ENCODE results near the gene IGSF21.
"Not testable (repeated sequence)": the region's sequence is repeated elsewhere in the genome, so short reads cannot be mapped to it uniquely, and the experiment has no call there.

The IGSF21 gene

DNA sequence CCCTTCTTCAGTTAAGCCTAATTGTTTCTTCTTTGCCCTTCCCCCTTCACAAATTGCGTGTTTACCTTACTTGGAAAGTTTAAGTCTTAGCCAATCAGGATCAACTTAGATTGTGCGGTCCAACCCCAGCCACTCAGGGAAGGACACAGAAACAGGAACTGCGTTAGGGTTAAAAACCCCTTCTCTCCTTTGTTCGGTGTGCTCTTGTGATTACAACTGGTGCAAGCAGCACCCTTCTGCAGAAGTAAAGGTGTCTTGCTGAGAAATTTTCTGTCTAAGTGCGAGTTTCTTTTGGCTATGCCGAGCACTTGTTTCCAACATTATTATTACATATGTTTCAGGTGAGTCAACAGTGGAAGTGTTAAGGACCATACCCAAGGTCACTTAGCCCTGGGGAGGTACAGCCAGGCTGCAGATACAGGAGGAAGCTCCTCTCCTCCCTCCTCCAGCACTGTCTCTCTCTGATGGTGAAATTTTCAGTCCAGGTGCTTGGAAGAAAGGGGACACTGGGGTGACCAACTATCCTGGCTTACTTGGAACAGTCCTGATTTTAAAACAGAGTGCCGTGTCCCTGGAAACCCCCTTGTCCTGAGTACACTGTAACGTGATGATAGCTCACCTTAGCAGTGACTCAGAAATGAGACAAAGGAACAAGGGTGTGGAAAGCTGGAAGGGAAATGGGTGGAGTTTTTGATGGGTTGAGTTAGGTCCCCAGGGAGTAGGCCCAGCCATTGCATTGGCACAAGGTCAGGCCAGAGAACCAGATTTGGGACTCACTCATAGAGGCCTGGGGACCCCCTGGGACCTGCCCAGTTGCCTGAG, 304.4 kb downstream of the IGSF21 start:
- DNase-seq = no peak

DNA sequence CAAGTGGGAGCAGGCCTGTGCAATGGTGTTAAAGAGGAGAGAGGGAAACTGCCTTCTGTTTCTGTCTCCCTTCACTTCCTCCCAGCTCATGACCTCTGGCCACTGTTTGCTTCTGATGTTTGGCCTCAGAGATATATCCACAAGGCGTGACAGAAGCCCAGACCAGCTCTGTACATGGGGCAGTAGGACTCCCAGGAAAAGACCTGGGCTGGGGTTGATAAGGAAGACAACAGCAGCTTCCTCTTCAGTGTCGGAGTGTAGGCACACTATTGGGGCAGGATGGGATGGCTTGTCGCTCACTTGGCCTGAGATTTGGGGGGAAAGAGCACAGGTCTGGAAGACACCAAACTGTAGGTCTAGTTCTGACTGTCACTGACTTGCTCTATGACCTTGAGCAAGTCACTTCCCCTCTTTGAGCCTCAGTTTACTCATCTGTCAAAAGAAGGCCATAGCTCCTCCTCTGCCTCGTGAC, 305.3 kb downstream of the IGSF21 start:
- DNase-seq = no peak

DNA sequence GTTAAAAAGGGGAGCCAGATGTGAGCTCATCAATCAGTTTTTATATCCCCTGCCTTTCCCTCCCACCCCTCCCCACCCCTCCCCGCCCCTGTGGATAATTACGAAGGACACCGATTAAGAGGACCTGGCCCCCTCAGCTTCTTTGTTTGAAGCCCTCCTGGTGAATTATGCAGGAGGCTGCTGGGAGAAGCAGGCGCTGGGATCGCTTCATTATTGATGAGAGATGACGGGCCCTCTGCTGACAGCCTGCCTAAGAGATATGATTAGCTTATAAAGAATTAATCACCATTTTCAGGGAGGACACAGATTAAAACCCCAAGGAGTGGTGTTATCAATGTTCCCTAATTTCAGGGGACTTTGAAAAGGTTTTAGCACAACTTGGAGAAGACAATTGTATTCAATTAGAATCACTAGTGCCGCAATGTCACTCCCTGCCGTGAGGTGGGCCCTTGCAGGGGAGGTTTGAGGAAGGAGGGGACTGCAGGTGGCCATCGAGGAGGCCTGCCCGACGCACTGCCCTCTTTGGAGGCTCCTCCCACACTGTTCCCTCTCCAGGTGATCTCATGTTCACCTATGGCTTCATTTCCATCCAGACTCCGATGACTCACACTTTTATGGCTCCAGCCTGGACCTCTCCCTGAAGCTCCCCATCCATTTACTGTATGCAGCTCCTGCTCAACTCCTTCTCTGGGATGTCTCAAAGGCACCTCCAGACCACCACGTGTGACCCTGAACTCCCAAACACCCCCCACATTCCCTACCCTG, 306.1 kb downstream of the IGSF21 start:
- DNase-seq = no peak

DNA sequence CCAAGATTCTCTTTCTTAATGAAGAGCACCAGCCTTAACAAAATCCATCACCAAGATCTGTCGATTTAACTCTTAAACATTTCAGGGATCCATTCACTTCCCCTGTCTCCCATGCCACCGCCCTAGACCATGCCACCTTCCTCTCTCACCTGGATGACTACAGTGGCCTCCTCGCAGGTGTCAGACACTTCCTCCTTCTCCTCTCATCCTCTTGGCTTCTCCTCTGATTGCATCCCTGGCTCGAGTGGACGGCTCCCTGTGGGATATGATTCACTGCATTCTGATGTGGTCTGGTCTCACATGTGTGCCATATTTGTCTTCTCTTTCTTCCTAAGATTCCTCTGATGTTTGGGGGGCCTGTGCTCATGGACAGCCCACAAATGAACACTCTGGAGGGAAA, 306.7 kb downstream of the IGSF21 start:
- DNase-seq = no peak

DNA sequence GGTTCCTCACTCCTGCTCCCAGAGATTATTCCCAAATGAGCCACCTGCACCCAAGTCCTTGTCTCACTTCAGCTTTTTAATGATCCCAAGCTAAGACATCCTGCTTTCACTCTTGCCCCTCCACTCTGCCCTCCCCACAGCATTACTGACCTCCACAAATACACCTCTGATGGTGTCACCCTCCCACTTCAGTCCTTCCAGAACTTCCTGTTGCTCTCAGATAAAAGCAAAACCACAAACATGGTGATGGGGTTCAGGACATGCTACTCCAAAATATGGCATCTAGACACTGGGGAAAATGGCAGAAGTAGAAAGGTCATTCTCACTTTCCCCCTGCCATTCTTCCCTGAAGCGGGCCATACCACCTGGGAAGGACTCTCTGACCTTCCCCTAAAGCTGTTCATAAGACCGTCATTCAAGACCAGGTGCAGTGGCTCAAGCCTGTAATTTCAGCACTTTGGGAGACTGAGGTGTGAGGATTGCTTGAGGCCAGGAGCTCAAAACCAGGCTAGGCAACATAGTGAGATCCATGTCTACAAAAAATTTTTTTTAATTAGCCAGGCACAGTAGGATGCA, 307.4 kb downstream of the IGSF21 start:
- DNase-seq = no peak

DNA sequence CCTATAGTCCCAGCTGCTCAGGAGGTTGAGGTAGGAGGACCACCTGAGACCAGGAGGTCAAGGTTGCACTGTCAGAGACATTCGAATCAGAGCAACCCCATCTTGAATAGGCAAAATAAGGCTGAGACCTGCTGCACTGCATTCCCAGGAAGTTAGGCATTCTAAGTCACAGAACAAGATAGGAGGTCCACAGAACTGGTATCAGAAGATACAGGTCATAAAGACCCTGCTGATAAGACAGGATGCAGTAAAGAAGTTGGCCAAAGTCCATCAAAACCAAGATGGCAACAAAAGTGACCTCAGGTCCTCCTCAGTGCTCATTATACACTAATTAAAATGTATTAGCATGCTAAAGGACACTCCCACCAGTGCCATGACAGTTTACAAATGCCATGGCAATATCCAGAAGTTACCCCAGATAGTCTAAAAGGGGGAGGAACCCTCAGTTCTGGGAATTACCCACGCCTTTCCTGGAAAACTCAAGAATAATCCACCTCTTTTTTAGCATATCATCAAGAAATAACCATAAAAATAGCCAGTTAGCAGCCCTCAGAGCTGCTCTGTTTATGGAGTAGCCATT, 307.9 kb downstream of the IGSF21 start:
- DNase-seq = no peak

DNA sequence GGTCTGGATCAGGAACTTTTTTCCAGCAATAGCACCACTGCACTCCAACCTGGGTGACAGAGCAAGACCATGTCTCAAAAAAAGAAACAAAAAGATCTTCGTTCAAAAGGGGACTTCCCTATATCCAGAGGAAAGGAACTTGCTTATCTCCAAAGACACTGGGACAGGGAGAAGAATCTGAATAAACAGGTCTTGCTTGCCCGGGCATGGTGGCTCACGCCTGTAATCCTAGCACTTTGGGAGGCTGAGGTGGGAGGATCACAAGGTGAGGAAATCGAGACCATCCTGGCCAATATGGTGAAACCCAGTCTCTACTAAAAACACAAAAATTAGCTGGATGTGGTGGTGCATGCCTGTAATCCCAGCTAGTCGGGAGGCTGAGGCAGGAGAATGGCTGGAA, 308.5 kb downstream of the IGSF21 start:
- not testable (repeated sequence) for DNase-seq

DNA sequence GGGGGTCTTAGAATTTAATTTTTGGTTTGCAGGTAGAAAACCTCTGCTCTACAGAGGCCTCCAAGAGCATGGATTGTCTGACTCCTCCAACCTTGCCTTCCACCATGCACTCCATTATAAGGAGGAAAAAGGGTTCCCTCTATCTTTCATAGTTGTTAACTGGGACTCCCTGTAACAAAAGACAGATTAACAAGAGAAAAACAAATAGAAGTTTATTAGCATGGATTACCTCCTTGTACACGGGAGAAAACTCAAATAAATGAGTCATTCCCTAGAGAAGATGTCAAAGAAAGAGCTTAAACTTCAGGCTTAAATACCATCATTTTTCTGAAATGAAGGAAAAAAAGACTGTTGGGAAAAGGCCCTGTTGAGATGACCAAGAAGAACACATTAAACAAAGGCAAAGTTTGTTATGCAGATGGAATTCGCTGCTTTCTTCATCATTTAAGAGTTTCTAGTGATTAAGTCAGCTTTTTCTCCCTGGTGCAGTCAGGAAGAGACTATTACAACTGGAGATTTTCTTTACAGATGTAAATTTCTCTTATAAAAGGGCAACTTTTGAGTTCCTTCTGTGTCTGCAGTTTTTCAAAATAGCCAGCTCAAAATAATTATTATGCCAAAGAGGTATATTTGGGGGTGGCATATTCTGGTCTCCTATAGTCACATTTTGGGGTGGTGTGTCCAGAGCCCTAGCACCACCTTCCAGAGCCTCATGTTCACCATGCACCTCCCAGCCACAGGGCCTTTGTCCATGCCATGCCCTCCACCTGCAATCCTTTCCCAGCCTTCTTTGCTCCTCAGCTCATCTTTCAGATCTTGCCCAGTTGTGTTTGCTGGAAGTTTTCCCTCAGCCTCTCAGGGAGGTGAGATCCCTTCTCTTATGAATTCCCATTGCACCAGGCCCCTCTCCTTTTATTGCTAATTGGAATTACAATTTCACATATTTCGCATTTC, 310.0 kb downstream of the IGSF21 start:
- no peak for DNase-seq

DNA sequence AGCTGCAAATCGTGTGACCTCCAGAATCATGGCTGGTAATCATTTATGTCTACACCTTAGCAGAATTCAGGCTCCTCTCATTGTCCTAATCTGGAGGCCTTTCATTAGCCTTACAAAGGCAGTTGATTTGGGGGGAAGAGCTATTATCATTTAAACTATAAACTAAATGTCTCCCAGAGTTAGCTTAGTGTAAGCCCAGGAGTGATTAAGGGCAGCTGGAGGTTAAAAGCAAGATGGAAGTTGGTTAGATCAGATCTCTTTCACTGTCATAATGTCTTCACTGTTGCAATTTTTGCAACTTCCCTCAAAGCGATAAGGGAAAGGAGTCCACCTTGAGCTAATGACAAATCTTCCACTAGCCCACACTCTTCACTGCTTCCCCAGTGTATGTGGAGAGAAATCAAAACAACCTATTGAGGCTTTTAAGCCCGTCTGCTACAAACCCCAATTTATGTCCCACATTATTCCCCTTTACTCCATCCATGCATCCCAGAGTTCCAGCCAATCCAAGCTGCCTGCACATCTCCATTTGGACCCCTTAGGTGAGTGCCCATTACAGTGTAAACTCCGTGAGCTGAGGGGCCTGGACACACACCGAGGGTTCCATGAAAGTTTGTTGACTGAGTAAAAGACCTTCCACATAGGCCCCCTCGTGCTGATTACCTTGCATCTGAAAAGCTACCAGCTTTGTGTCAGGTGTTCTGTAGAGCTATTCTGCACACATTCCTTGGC, 311.7 kb downstream of the IGSF21 start:
- no peak for DNase-seq

DNA sequence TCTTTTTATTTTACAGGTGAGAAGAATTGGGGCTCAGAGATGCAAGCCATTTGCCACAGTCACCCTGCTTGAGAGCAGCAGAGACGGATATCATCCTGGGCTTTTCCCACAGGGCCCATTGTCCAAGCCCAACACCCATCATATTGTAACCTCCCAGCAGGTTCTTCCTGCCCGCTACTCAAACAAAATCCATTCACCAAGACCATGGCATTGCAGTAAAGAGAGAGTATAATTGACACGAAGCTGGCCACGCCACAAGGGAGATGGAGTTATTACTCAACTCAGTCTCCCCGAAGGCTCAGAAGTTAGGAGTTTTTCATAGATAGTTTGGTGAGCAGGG, 312.2 kb downstream of the IGSF21 start:
- no peak for DNase-seq

DNA sequence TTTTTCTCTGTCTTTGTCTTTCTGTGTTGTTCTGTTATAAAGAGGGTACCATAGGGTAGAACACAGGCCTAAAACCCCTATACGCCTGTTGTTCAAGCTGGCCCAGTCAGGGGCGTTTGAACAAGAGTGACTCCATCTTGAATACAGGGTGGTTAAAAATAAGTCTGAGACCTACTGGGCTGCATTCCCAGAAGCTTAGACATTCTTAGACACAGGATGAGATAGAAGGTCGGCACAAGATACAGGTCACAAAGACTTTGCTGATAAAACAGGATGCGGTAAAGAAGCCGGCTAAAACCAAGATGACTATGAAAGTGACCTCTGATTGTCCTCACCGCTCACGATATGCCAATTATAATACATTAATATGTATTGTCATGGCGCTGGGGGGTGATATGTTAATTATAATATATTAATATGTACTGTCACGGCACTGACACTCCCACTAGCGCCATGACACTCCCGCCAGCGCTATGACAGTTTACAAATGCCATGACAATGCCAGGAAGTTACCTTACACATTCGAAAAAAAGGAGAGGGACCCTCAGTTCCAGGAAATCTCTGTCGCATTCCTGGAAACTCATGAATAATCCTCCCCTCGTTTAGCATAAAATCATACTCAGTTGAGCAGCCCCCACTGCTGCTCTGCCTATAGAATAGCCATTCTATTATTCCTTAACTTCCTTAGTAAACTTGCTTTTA, 314.6 kb downstream of the IGSF21 start:
- no peak for DNase-seq

DNA sequence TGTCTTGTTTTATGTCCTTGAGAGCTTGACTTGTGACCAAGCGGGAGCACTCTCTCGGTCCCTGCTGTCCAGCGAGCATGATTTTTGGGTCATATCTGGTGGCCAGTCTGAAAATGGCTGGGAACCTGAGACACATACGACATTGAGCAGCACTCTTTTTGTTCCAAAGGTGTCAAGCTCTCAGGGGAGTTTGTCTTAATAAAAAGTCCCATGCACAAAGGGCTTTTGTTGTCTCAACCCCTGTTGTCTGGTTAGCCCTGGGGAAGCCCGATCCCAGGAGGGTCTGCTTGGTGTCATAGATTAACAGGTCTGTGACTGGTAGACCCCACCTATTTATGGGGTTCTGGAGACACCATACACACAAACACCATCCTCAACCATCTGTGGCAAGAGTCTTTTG, 315.4 kb downstream of the IGSF21 start:
- no peak for DNase-seq

DNA sequence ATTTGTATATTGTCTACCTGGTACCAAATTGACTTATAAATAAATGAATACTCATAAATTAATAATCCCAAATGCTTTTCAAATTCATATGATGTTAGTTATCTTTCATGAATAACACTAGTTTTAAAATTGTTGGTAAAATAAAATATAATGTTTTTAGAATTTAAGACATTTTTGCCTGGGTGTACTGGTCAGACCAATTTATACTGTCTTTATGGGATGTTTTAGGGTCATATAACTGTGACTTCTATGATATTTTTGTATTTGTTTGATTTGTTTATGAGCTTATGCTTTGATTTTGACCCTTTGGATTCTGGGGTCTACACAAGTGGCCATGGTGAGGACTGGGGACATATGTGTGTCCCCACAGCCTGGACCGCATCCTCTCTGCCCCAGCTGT, 319.0 kb downstream of the IGSF21 start:
- DNase-seq = no peak

Data from NCI-H2107 (cell line).